ENCODE measurements around the gene NMRAL1. TPM values are rescaled to one million over a fixed set of nuclear protein-coding genes. Genes with fewer than 3 reads are reported as not detected.

Gene NMRAL1
- total RNA-seq, 4 donors from 2014 or later: 37.0 to 320 (median 59.3) TPM

- intact Hi-C loops (cut with DNase I; ENCODE audit: low total_unique reads): no loop called here
- Histone ChIP-seq H3K4me3 (peak within 1 kb of the TSS; percentile 61 to 87), H3K27ac (peak within 1 kb of the TSS; percentile 64 to 75), H3K27me3 (no peaks in the 10 kb centered on the region), H3K4me1 (no peaks in the 10 kb centered on the region), H3K36me3 (no peaks in the 10 kb centered on the region), H3K9me3 (no peaks in the 10 kb centered on the region)
- TF ChIP-seq CTCF (IDR thresholded peaks at IDR 0.05) (peak in 3 of 4 experiments; percentile 43 to 61 (median 56)), POLR2A (IDR thresholded peaks at IDR 0.05) (peak; percentile 85 to 87)
- peak; percentile 87 to 95 for DNase-seq
Measured at GRCh38 chr16:4475880-4476788, 1.7 kb upstream of the NMRAL1 start, which contains the start of gene HMOX2. TSS of gene HMOX2 (plus strand) at chr16:4476398. CDS start at chr16:4505525, 29,127 bp downstream.

- H3K27me3 ChIP-seq: no peaks in the 10 kb centered on the region
- intact Hi-C loops (cut with DNase I; ENCODE audit: low total_unique reads): no loop called here
- no peak for DNase-seq
- TF ChIP-seq POLR2A (IDR thresholded peaks at IDR 0.05) (no peak), CTCF (IDR thresholded peaks at IDR 0.05) (no peak)
- H3K9me3 ChIP-seq: no peaks in the 10 kb centered on the region
- H3K4me3 ChIP-seq: no peak overlapping the region
- H3K36me3 ChIP-seq: no peaks in the 10 kb centered on the region
- H3K4me1 ChIP-seq: no peaks in the 10 kb centered on the region
- no peak overlapping the region for H3K27ac ChIP-seq
Measured at GRCh38 chr16:4472880-4473279, 1.5 kb downstream of the NMRAL1 start.

- DNase-seq: no peak
- TF ChIP-seq CTCF (IDR thresholded peaks at IDR 0.05) (no peak), POLR2A (IDR thresholded peaks at IDR 0.05) (no peak)
- Histone ChIP-seq H3K27ac (no peak overlapping the region), H3K36me3 (no peaks in the 10 kb centered on the region), H3K9me3 (no peaks in the 10 kb centered on the region), H3K4me3 (no peak overlapping the region), H3K4me1 (no peaks in the 10 kb centered on the region), H3K27me3 (no peaks in the 10 kb centered on the region)
- intact Hi-C loops (cut with DNase I; ENCODE audit: low total_unique reads): no loop called here
Measured at GRCh38 chr16:4471869-4472268, 2.6 kb downstream of the NMRAL1 start.

- no peak for TF ChIP-seq POLR2A (IDR thresholded peaks at IDR 0.05)
- no peaks in the 10 kb centered on the region for H3K36me3 ChIP-seq
- no peak overlapping the region for H3K4me3 ChIP-seq
- no peaks in the 10 kb centered on the region for H3K9me3 ChIP-seq
- H3K27me3 ChIP-seq: no peaks in the 10 kb centered on the region
- intact Hi-C loops (cut with DNase I; ENCODE audit: low total_unique reads): no loop called here
- H3K4me1 ChIP-seq: no peaks in the 10 kb centered on the region
- H3K27ac ChIP-seq: no peak overlapping the region
- DNase-seq: no peak
Measured at GRCh38 chr16:4468972-4469371, 5.5 kb downstream of the NMRAL1 start.

- intact Hi-C loops (cut with DNase I; ENCODE audit: low total_unique reads): no loop called here
- H3K27me3 ChIP-seq: no peaks in the 10 kb centered on the region
- no peak overlapping the region for H3K27ac ChIP-seq
- H3K4me1 ChIP-seq: no peaks in the 10 kb centered on the region
- H3K9me3 ChIP-seq: no peaks in the 10 kb centered on the region
- H3K4me3 ChIP-seq: no peak overlapping the region
- H3K36me3 ChIP-seq: no peaks in the 10 kb centered on the region
- DNase-seq: no peak
- TF ChIP-seq POLR2A (IDR thresholded peaks at IDR 0.05) (no peak), CTCF (IDR thresholded peaks at IDR 0.05) (no peak)
Measured at GRCh38 chr16:4467916-4468315, 6.5 kb downstream of the NMRAL1 start.

Measured in uterus (tissue), 4 donors.